NCI-H1092 (cell line): ENCODE results near the gene COL5A1.

ENCODE experiments used
- DNase-seq: peaks from one replicate; lab custom pipeline; 2025; lab: John Stamatoyannopoulos, UW

The COL5A1 gene

GRCh38 chr9:134606951-134607731, 34.5 kb upstream of the COL5A1 start:
- no peak for DNase-seq

- DNase-seq = no peak
Observed at GRCh38 chr9:134607971-134608370, 33.6 kb upstream of the COL5A1 start.

GRCh38 chr9:134611046-134611445, 30.6 kb upstream of the COL5A1 start:
- DNase-seq = no peak

GRCh38 chr9:134612309-134612708, 29.3 kb upstream of the COL5A1 start:
- DNase-seq = no peak

- DNase-seq = no peak
Observed at GRCh38 chr9:134612715-134613114, 28.9 kb upstream of the COL5A1 start.

- DNase-seq = no peak
Observed at GRCh38 chr9:134614256-134614655, 27.3 kb upstream of the COL5A1 start.

GRCh38 chr9:134616341-134616740, 25.3 kb upstream of the COL5A1 start:
- DNase-seq = no peak

- DNase-seq = no peak
Observed at GRCh38 chr9:134617246-134617645, 24.4 kb upstream of the COL5A1 start.

- DNase-seq = no peak
Observed at GRCh38 chr9:134617836-134618162, 23.8 kb upstream of the COL5A1 start.

- no peak for DNase-seq
Observed at GRCh38 chr9:134618163-134618832, 23.3 kb upstream of the COL5A1 start.

GRCh38 chr9:134618833-134619447, 22.7 kb upstream of the COL5A1 start:
- DNase-seq = no peak

GRCh38 chr9:134619448-134619982, 22.1 kb upstream of the COL5A1 start:
- no peak for DNase-seq

GRCh38 chr9:134619983-134620661, 21.5 kb upstream of the COL5A1 start:
- DNase-seq = no peak

- no peak for DNase-seq
Observed at GRCh38 chr9:134620751-134621557, 20.6 kb upstream of the COL5A1 start.

- DNase-seq = no peak
Observed at GRCh38 chr9:134621558-134622110, 20.0 kb upstream of the COL5A1 start.

GRCh38 chr9:134622896-134623257, 18.7 kb upstream of the COL5A1 start:
- DNase-seq = no peak

GRCh38 chr9:134623258-134624066, 18.1 kb upstream of the COL5A1 start:
- no peak for DNase-seq

GRCh38 chr9:134624137-134624591, 17.4 kb upstream of the COL5A1 start:
- DNase-seq = no peak

- no peak for DNase-seq
Observed at GRCh38 chr9:134624621-134625181, 16.9 kb upstream of the COL5A1 start.
